Measurements from ENCODE around the gene LONP1. TPM values are rescaled to one million over a fixed set of nuclear protein-coding genes. Genes with fewer than 3 reads are reported as not detected.

Gene LONP1
- total and polyA plus RNA-seq, 4 donors, result 32.3 to 83.9 (median 57.5) TPM

- Histone ChIP-seq H3K9ac (ENCODE audit: low read depth in 1 of 2, low read length in 2 of 2) (no peak overlapping the region), H3K9me3 (ENCODE audit: control insufficient read depth in 4 of 4, low read length in 3 of 4) (no peaks in the 10 kb centered on the region), H3K4me1 (ENCODE audit: control insufficient read depth in 4 of 4, insufficient read depth in 4 of 4, low read length in 3 of 4) (peaks cover 3 to 29% (median 27%) of the 10 kb centered on the region in 4 donors), H3K27me3 (ENCODE audit: control insufficient read depth in 4 of 4, insufficient read depth in 4 of 4, low read length in 3 of 4) (no peaks in the 10 kb centered on the region), H3K4me3 (ENCODE audit: low read depth in 1 of 3, low read length in 3 of 3) (no peak overlapping the region), H3K36me3 (ENCODE audit: control insufficient read depth in 4 of 4, insufficient read depth in 3 of 4, low read depth in 1 of 4, low read length in 3 of 4) (peaks cover 18 to 38% (median 26%) of the 10 kb centered on the region in 4 donors), H3K27ac (ENCODE audit: low read depth in 1 of 2, low read length in 2 of 2) (no peak overlapping the region)
- WGBS, result 94% methylated on average over 10 of the region's 10 CpGs
- DNase-seq (ENCODE audit: low spot score), result no peak
- no peak for TF ChIP-seq ATF3 (IDR thresholded peaks at IDR 0.05)
- no peak for TF ChIP-seq YY1 (IDR thresholded peaks at IDR 0.05)
- TF ChIP-seq MAX (IDR thresholded peaks at IDR 0.05), result no peak
- no peak for TF ChIP-seq CTCF (IDR thresholded peaks at IDR 0.05; ENCODE audit: low read depth, low read length, missing input control)
- no peak for TF ChIP-seq FOXA1 (IDR thresholded peaks at IDR 0.05)
- TF ChIP-seq NR2F2 (IDR thresholded peaks at IDR 0.05), result no peak
- TF ChIP-seq HNF4A (conservative IDR thresholded peaks at IDR 0.05), result no peak
- no peak for TF ChIP-seq EGR1 (IDR thresholded peaks at IDR 0.05; ENCODE audit: low read depth in 2 of 2)
- TF ChIP-seq RAD21 (IDR thresholded peaks at IDR 0.05), result no peak
These were observed 5.1 kb downstream of the LONP1 start for GRCh38 chr19:5714816-5715215.

GRCh38 chr19:5713228-5713627 lies 6.7 kb downstream of the LONP1 start:
- peaks cover 23 to 43% (median 29%) of the 10 kb centered on the region in 4 donors for H3K36me3 ChIP-seq (ENCODE audit: control insufficient read depth in 4 of 4, insufficient read depth in 3 of 4, low read depth in 1 of 4, low read length in 3 of 4)
- H3K27me3 ChIP-seq (ENCODE audit: control insufficient read depth in 4 of 4, insufficient read depth in 4 of 4, low read length in 3 of 4), result no peaks in the 10 kb centered on the region
- TF ChIP-seq ZBTB33 (IDR thresholded peaks at IDR 0.05) (no peak), RAD21 (IDR thresholded peaks at IDR 0.05) (no peak), REST (IDR thresholded peaks at IDR 0.05) (no peak)
- no peaks in the 10 kb centered on the region for H3K9me3 ChIP-seq (ENCODE audit: control insufficient read depth in 4 of 4, low read length in 3 of 4)
- H3K9ac ChIP-seq (ENCODE audit: low read depth in 1 of 2, low read length in 2 of 2), result no peak overlapping the region
- peaks cover 0 to 18% (median 15%) of the 10 kb centered on the region in 4 donors for H3K4me1 ChIP-seq (ENCODE audit: control insufficient read depth in 4 of 4, insufficient read depth in 4 of 4, low read length in 3 of 4)
- DNase-seq (ENCODE audit: low spot score), result no peak
- no peak overlapping the region for H3K27ac ChIP-seq (ENCODE audit: low read depth in 1 of 2, low read length in 2 of 2)
- no peak overlapping the region for H3K4me3 ChIP-seq (ENCODE audit: low read depth in 1 of 3, low read length in 3 of 3)
- whole genome bisulfite sequencing, result 97% methylated on average over 9 of the region's 9 CpGs

Measured in liver (tissue), 9 donors.